H54 (cell line): ENCODE measurements around the gene EID3.
"Not testable (repeated sequence)": the region's sequence is repeated elsewhere in the genome, so short reads cannot be mapped to it uniquely, and the experiment has no call there.

Source experiments
- DNase-seq: peaks from one replicate; pipeline ENCODE4 v3.0.0; 2011; ENCODE audit warnings: low spot score, mixed read lengths; ENCODE audit not compliant: insufficient read length
- FAIRE-seq: peaks from 3 replicates; lab custom pipeline; 2011; peaks lifted over from hg19 to GRCh38; lab: Jason Lieb, UNC
- POLR2A ChIP-seq: IDR thresholded peaks from 2 replicates; pipeline ENCODE4 v1.6.1; 2011; ENCODE audit warnings: low read depth, mild to moderate bottlenecking, low read length

EID3 gene

GRCh38 chr12:104312202-104312601, 8.7 kb downstream of the EID3 start:
- DNase-seq (no peak), FAIRE-seq (no peak)
- TF ChIP-seq POLR2A = no peak

DNA sequence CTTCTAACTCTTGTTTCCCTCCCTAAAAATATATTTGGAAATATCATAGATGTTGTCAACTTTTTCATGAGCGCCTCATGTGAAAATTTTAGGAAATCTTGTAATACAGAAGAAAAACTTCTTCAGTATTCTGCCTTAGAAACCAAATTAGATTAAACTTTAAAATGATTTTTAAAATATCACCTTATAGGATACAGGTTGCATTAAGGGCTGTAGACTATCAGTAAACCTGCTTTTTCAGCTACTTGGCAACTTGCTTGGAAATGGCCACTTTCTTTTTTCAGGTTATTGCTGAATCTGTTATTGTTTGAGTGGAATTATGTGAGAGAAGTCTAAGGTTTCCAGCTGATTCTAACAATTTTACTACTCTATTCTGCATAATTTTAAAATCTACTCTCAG, 9.1 kb downstream of the EID3 start:
- no peak for TF ChIP-seq POLR2A
- DNase-seq (no peak), FAIRE-seq (no peak)

DNA sequence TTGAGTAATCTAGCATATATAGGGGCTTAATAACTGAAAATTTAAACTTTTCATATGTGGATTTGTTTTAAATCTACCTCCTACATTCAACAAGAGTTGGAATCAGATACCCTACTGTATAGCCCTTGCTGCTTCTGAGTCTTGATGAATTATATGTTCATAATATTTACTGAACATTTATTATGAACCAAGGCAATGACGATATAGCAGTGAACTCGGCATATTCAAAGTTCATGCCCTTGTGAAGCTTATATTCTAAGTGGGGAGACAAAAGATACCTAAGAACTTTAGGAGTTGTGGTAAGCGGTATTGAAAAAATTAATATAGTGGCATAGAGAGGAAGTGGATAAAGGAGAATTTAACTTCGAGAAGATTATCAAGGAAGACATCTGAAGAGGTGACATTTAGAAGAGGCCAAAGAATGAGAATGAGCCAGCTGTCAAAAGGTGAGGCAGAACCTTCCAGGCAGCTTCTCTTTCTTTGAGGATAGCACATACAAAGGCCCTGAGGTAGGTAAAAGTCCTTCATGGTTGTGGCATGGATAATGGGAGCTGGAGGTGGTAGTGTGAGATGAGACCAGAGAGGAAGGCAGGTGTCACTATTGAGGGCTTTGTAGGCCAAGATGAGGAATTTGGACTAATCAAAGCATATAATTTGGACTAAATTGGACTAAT, 10.2 kb downstream of the EID3 start:
- FAIRE-seq (no peak), DNase-seq (no peak)
- TF ChIP-seq POLR2A = no peak

- no peak for TF ChIP-seq POLR2A
- FAIRE-seq (peak; percentile 55), DNase-seq (no peak)
Observed at GRCh38 chr12:104314242-104314614, 10.7 kb downstream of the EID3 start.

- FAIRE-seq = peak; percentile 67
- no peak for TF ChIP-seq POLR2A
- no peak for DNase-seq
Observed at GRCh38 chr12:104315326-104316224, 12.0 kb downstream of the EID3 start.

- DNase-seq (no peak), FAIRE-seq (no peak)
- TF ChIP-seq POLR2A = no peak
Observed at GRCh38 chr12:104316936-104317335, 13.4 kb downstream of the EID3 start.

DNA sequence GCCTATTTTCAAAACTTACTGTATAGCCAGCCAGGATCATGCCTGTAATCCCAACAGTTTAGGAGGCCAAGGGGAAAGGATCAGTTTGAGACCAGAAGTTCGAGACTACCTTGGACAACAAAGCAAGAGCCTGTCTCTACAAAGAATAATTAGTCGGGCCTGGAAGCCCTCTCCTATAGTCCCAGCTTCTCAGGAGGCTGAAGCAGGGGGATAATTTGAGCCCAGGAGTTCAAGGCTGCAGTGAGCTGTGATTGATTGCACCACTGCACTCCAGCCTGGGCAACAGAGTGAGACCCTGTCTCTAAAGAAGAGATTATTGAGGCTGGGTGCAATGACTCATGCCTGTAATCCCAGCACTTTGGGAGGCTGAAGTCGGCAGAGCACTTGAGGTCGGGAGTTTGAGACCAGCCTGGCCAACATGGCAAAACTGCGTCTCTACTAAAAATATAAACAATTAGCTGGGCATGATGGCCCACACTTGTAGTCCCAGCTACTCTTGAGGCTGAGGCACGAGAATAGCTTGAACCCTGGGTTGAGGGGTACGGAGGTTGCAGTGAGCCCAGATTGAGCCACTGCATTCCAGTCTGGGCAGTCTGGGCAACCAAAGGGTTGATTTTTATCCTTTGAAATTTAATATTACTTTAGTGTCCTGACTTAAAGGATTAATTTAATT, 14.1 kb downstream of the EID3 start:
- TF ChIP-seq POLR2A = no peak

GRCh38 chr12:104319028-104319427, 15.5 kb downstream of the EID3 start:
- DNase-seq (no peak), FAIRE-seq (no peak)
- TF ChIP-seq POLR2A = no peak

More for the DNA sequence above, 14.1 kb downstream of the EID3 start:
- FAIRE-seq (peak; percentile 20), DNase-seq (no peak)

- FAIRE-seq = peak; percentile 61
- no peak for TF ChIP-seq POLR2A
- no peak for DNase-seq
Observed at GRCh38 chr12:104319918-104320626, 16.5 kb downstream of the EID3 start.

GRCh38 chr12:104320627-104321024, 17.1 kb downstream of the EID3 start:
- no peak for DNase-seq
- TF ChIP-seq POLR2A = no peak
- FAIRE-seq = no peak

- DNase-seq (no peak), FAIRE-seq (no peak)
- no peak for TF ChIP-seq POLR2A
Observed at GRCh38 chr12:104321949-104322348, 18.4 kb downstream of the EID3 start.

DNA sequence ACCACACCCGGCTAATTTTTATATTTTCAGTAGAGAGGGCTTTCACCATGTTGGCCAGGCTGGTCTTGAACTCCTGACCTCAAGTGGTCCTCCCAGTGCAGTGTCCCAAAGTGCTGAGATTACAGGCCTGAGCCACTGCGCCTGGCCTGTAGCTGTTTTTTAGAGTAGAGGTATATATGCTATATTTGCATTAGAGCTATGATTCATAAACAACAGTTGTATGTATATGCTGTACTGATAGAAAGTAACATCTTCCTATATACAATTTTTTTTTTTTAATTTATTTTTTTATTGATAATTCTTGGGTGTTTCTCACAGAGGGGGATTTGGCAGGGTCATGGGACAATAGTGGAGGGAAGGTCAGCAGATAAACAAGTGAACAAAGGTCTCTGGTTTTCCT, 19.0 kb downstream of the EID3 start:
- not testable (repeated sequence) for FAIRE-seq, DNase-seq

- FAIRE-seq (no peak), DNase-seq (no peak)
- TF ChIP-seq POLR2A = no peak
Observed at GRCh38 chr12:104323899-104324298, 20.4 kb downstream of the EID3 start.

- DNase-seq = not testable (repeated sequence)
Observed at GRCh38 chr12:104328278-104328677, 24.7 kb downstream of the EID3 start.

More at GRCh38 chr12:104328278-104328677, 24.7 kb downstream of the EID3 start:
- not testable (repeated sequence) for FAIRE-seq
